Measurements from ENCODE around the gene YKT6.

DNA sequence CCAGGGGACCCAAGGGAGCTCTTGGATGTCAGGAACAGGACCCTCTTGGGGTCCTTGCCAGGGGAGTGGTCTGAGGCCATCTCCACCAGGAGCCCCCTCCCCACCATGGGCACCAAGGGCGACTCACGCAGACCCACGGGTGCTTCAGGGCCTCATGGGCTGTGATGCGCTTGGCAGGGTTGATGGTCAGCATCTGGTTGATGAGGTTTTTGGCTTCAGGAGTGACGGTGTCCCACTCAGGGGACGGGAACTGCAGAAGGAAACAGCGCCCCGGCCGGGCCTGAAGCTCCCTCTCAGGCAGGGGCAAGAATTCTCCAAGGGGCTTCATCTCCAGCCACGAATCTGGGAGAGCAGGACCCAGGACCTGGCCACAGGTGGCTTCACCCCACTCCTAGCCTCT lies 41.3 kb downstream of the YKT6 start:
- no peak for TF ChIP-seq EP300 (IDR thresholded peaks at IDR 0.05)
- TF ChIP-seq POLR2A (IDR thresholded peaks at IDR 0.05) = no peak
- TF ChIP-seq, protein P1, sequence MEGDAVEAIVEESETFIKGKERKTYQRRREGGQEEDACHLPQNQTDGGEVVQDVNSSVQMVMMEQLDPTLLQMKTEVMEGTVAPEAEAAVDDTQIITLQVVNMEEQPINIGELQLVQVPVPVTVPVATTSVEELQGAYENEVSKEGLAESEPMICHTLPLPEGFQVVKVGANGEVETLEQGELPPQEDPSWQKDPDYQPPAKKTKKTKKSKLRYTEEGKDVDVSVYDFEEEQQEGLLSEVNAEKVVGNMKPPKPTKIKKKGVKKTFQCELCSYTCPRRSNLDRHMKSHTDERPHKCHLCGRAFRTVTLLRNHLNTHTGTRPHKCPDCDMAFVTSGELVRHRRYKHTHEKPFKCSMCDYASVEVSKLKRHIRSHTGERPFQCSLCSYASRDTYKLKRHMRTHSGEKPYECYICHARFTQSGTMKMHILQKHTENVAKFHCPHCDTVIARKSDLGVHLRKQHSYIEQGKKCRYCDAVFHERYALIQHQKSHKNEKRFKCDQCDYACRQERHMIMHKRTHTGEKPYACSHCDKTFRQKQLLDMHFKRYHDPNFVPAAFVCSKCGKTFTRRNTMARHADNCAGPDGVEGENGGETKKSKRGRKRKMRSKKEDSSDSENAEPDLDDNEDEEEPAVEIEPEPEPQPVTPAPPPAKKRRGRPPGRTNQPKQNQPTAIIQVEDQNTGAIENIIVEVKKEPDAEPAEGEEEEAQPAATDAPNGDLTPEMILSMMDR (IDR thresholded peaks at IDR 0.05) = no peak

All from tibial nerve (tissue), 4 donors.